GM12865 (cell line): ENCODE measurements around the gene VASH2.
A peak's percentile ranks its signal among the peaks of the same experiment; 100 is the strongest.

Experiments used
- DNase-seq: peaks from one replicate; pipeline ENCODE4 v3.0.0; 2010; ENCODE audit warnings: low read depth
- H3K4me3 ChIP-seq: 2 replicates; pipeline ENCODE4 v1.5.1; 2011; ENCODE audit warnings: mild to moderate bottlenecking, low read depth, low read length, control low read depth
- TF ChIP-seq, protein P1 (sequence below): IDR thresholded peaks from 2 replicates; pipeline ENCODE4 v1.5.1; 2011; ENCODE audit warnings: low read length, control low read depth, low read depth, inconsistent platforms; ENCODE audit not compliant: insufficient read depth; ENCODE audit errors: missing control alignments

Gene VASH2

GRCh38 chr1:212951947-212952640, 1.8 kb downstream of the VASH2 start:
- TF ChIP-seq, protein P1, sequence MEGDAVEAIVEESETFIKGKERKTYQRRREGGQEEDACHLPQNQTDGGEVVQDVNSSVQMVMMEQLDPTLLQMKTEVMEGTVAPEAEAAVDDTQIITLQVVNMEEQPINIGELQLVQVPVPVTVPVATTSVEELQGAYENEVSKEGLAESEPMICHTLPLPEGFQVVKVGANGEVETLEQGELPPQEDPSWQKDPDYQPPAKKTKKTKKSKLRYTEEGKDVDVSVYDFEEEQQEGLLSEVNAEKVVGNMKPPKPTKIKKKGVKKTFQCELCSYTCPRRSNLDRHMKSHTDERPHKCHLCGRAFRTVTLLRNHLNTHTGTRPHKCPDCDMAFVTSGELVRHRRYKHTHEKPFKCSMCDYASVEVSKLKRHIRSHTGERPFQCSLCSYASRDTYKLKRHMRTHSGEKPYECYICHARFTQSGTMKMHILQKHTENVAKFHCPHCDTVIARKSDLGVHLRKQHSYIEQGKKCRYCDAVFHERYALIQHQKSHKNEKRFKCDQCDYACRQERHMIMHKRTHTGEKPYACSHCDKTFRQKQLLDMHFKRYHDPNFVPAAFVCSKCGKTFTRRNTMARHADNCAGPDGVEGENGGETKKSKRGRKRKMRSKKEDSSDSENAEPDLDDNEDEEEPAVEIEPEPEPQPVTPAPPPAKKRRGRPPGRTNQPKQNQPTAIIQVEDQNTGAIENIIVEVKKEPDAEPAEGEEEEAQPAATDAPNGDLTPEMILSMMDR, result no peak
- no peak for DNase-seq
- H3K4me3 ChIP-seq, result peak overlapping the region; percentile 98

DNA sequence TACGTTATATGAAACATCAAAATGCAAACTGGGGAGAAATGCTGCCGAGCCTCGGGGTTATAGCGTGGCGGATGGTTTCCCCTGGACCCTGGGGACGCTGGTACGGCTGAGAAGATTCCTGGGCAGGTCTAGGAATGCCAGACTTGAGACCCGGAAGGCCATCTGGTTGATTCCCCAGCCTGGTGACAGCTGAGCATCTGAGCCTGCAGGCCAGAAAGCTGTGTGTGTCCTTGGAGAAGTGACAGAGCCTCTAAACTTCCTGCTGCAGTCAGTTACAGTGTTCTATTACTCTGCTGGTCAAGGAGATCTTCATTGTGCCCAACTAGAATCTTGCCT, 2.3 kb downstream of the VASH2 start:
- H3K4me3 ChIP-seq, result peak overlapping the region; percentile 98
- TF ChIP-seq, protein P1, result no peak
- DNase-seq, result no peak

GRCh38 chr1:212953321-212953720, 3.0 kb downstream of the VASH2 start:
- H3K4me3 ChIP-seq, result peak overlapping the region; percentile 98
- TF ChIP-seq, protein P1, result no peak

GRCh38 chr1:212954514-212954913, 4.2 kb downstream of the VASH2 start:
- TF ChIP-seq, protein P1, result no peak
- H3K4me3 ChIP-seq, result peak overlapping the region; percentile 6
- DNase-seq, result peak; percentile 46

More at GRCh38 chr1:212953321-212953720, 3.0 kb downstream of the VASH2 start:
- no peak for DNase-seq

- DNase-seq, result peak; percentile 81
- H3K4me3 ChIP-seq, result peak overlapping the region; percentile 48
- TF ChIP-seq, protein P1, result no peak
Observed at GRCh38 chr1:212955098-212955497, 4.8 kb downstream of the VASH2 start.

- peak; percentile 68 for DNase-seq
- TF ChIP-seq, protein P1, result no peak
- H3K4me3 ChIP-seq, result peak overlapping the region; percentile 48
Observed at GRCh38 chr1:212955961-212956620, 5.8 kb downstream of the VASH2 start.
